Muscle of back (tissue), 13 donors: ENCODE results near the gene AFAP1L2. TPM values are rescaled to one million over a fixed set of nuclear protein-coding genes. Genes with fewer than 3 reads are reported as not detected.

ENCODE experiments used
- DNase-seq, 3 donors: peaks; one replicate each; pipeline versions ENCODE4 v3.0.0 to v3.0.0-alpha.2; 2013
- long read RNA-seq, 9 donors: transcript quantifications; one replicate each; lab custom pipeline, GENCODE V29; 2026
- polyA plus RNA-seq, 10 donors: library from polyadenylated mRNA; unstranded; fragments of 120-200 nt; gene quantifications; one replicate each; pipeline ENCODE4 v1.2.1, GENCODE V29; 2013; ENCODE audit not compliant: insufficient read length in 10 of 10

AFAP1L2 gene
- 10 to 100 TPM; 31.0 to 46.9 (median 38.3) TPM for polyA plus RNA-seq
- long read RNA-seq, donor 1, partial matches to known transcripts: 0 of 2 reads
- long read RNA-seq, donor 1, other reads (novel, unspliced or antisense): 0 of 2 reads
- long read RNA-seq, donor 2, partial matches to known transcripts: 5 of 7 reads
- long read RNA-seq, donor 2, other reads (novel, unspliced or antisense): 0 of 7 reads
- long read RNA-seq, donor 3: 0 reads
- long read RNA-seq, donor 4: 0 reads
- long read RNA-seq, donor 5, partial matches to known transcripts: 23 of 26 reads
- long read RNA-seq, donor 5, other reads (novel, unspliced or antisense): 0 of 26 reads
- long read RNA-seq, donor 6: 0 reads
- long read RNA-seq, donor 7, partial matches to known transcripts: 0 of 1 reads
- long read RNA-seq, donor 7, other reads (novel, unspliced or antisense): 0 of 1 reads
- long read RNA-seq, donor 8, partial matches to known transcripts: 0 of 1 reads
- long read RNA-seq, donor 8, other reads (novel, unspliced or antisense): 0 of 1 reads
- long read RNA-seq, donor 9: 0 reads

GRCh38 chr10:114404171-114405010 lies at the start of gene AFAP1L2:
AFAP1L2 (minus strand) TSS chr10:114404502; CDS start chr10:114404455, 47 bp downstream.
- peak in 2 of 3 donors; percentile 77 to 88 for DNase-seq

- DNase-seq: no peak
Measured at GRCh38 chr10:114453576-114453975, 49.3 kb upstream of the AFAP1L2 start.

GRCh38 chr10:114448897-114449296 lies 44.6 kb upstream of the AFAP1L2 start:
- DNase-seq: no peak

- DNase-seq: no peak
Measured at GRCh38 chr10:114445332-114445731, 41.0 kb upstream of the AFAP1L2 start.

- no peak for DNase-seq
Measured at GRCh38 chr10:114444819-114445218, 40.5 kb upstream of the AFAP1L2 start.

- DNase-seq: no peak
Measured at GRCh38 chr10:114442091-114442630, 37.9 kb upstream of the AFAP1L2 start.

GRCh38 chr10:114441107-114441506 lies 36.8 kb upstream of the AFAP1L2 start:
- no peak for DNase-seq

GRCh38 chr10:114437473-114438292 lies 33.4 kb upstream of the AFAP1L2 start:
- DNase-seq: peak in 1 of 3 donors; percentile 21

- DNase-seq: no peak
Measured at GRCh38 chr10:114436941-114437340, 32.6 kb upstream of the AFAP1L2 start.

GRCh38 chr10:114432566-114433093 lies 28.3 kb upstream of the AFAP1L2 start:
- DNase-seq: no peak

- DNase-seq: no peak
Measured at GRCh38 chr10:114431414-114432135, 27.3 kb upstream of the AFAP1L2 start.

- DNase-seq: no peak
Measured at GRCh38 chr10:114430688-114431413, 26.5 kb upstream of the AFAP1L2 start.

- DNase-seq: no peak
Measured at GRCh38 chr10:114429581-114430335, 25.5 kb upstream of the AFAP1L2 start.

GRCh38 chr10:114427124-114427852 lies 23.0 kb upstream of the AFAP1L2 start:
- DNase-seq: peak in 1 of 3 donors; percentile 39

- no peak for DNase-seq
Measured at GRCh38 chr10:114426476-114426875, 22.2 kb upstream of the AFAP1L2 start.

GRCh38 chr10:114420811-114421485 lies 16.6 kb upstream of the AFAP1L2 start:
- no peak for DNase-seq

- no peak for DNase-seq
Measured at GRCh38 chr10:114418109-114418508, 13.8 kb upstream of the AFAP1L2 start.
